Activated CD8-positive, alpha-beta memory T cell treated with anti-CD3 and anti-CD28 coated beads, Interleukin-2, amount 10 ng/mL, durations not matched to agents 7 days and 5 days (primary cell): ENCODE results near the gene CUX1. TPM values are rescaled to one million over a fixed set of nuclear protein-coding genes. Genes with fewer than 3 reads are reported as not detected.

ENCODE experiments used
- ATAC-seq: fragments of 150-1000 bp; cut with Tn5 transposase; one replicate; pipeline ENCODE4 v1.10.0; 2021; ENCODE audit warnings: moderate library complexity
- CTCF ChIA-PET: fragments of 350-600 bp; sonication (Branson Sonifier 250); formaldehyde crosslinking; loops from one replicate; lab custom pipeline; 2021; ENCODE audit warnings: antibody characterized with exemption; lab: Charles Lee
- DNase-seq: peaks from one replicate; pipeline ENCODE4 v3.0.0-alpha.2; 2020
- H3K27ac Mint-ChIP-seq: one replicate; pipeline ENCODE4 v1.8.0; 2021; ENCODE audit warnings: mild to moderate bottlenecking, mixed read lengths
- H3K27me3 Mint-ChIP-seq: one replicate; pipeline ENCODE4 v1.8.0; 2021; ENCODE audit warnings: mixed read lengths
- H3K36me3 Mint-ChIP-seq: one replicate; pipeline ENCODE4 v1.8.0; 2021; ENCODE audit warnings: mild to moderate bottlenecking, mixed read lengths
- H3K4me1 Mint-ChIP-seq: one replicate; pipeline ENCODE4 v1.8.0; 2021; ENCODE audit warnings: mixed read lengths
- H3K4me3 Mint-ChIP-seq: one replicate; pipeline ENCODE4 v1.8.0; 2021; ENCODE audit warnings: mild to moderate bottlenecking, moderate library complexity, mixed read lengths
- H3K9me3 Mint-ChIP-seq: one replicate; pipeline ENCODE4 v1.8.0; 2022; ENCODE audit warnings: low read depth, mixed read lengths
- total RNA-seq, 2 experiments: library from RNA; stranded (reverse); gene quantifications; one replicate each; pipeline ENCODE4 v1.2.3, GENCODE V29; 2021

Gene CUX1
- total RNA-seq, 2 experiments from 2014 or later, result 24.0 to 28.7 TPM

DNA sequence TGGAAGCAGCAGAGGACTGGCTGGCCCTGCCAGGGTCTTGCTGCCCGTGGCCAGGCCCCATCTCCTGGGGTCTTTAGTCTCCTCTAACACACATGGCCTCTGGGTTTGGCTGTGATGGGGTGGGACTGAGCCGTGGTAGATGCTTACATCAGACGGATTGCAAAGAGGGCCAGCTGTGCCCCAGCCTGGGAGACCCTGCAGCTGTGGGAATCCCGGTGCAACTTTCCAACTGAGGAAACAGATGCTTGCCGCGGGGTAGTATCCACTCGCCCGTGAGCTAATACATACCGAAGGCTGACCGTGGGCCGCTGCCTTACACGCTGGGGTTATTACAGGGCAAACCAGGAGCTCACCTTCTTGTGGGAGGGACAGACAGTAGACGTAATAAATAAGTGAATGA lies 445.1 kb downstream of the CUX1 start:
- no peaks in the 10 kb centered on the region for H3K36me3 Mint-ChIP-seq
- H3K4me1 Mint-ChIP-seq, result no peaks in the 10 kb centered on the region
- ATAC-seq (no peak), DNase-seq (no peak)
- H3K27ac Mint-ChIP-seq, result no peak overlapping the region
- no peaks in the 10 kb centered on the region for H3K9me3 Mint-ChIP-seq
- H3K27me3 Mint-ChIP-seq, result no peaks in the 10 kb centered on the region
- CTCF ChIA-PET, result no interaction called here
- H3K4me3 Mint-ChIP-seq, result no peak overlapping the region

DNA sequence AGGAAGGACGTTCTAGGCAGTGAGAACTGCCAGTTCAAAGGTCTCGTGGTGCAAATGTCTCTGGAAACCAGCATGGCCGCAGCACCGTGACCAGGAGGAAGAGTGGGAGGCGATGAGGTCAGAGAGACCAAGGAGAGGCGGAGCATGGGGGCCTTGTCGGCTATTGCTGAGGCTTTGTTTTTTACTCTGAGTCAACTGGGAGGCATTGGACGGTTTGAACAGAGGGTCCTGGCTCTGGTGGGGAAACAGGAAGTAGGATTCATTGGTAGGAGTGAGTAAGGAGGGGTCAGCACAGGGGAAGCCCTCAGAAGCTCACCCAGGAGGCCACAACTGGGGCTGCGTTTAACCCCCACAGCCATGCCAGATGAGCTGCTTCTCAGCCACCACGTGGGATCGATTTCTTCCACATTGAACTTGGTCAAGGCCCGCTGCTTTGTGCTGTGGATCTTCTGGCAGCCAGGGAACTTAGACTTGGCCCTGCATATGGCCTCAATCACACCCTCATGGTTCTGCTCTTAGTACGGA lies 447.0 kb downstream of the CUX1 start:
- no peaks in the 10 kb centered on the region for H3K27me3 Mint-ChIP-seq
- no peaks in the 10 kb centered on the region for H3K36me3 Mint-ChIP-seq
- ATAC-seq (no peak), DNase-seq (no peak)
- no peak overlapping the region for H3K4me3 Mint-ChIP-seq
- CTCF ChIA-PET, result no interaction called here
- H3K27ac Mint-ChIP-seq, result no peak overlapping the region
- H3K9me3 Mint-ChIP-seq, result no peaks in the 10 kb centered on the region
- H3K4me1 Mint-ChIP-seq, result no peaks in the 10 kb centered on the region

DNA sequence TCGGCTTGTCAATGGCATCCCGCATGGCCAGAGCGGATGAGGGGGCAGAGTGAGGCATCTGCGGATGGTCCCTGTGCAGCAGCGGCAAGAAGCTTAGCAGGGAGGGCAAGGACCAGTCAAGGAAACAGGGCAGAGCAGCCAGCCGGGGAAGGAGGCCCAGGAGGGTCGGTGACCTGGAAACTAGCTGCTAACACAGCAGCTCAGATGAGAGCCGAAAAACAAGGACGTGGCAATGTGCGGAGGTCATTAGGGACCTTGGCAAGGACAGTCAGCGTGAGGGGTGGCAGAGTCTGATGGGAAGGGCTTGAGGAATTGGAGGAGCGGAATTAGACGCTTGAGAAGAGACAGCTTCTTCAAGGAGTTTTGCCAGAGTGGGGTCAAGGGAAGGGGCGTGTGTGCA lies 449.1 kb downstream of the CUX1 start:
- H3K27me3 Mint-ChIP-seq, result no peaks in the 10 kb centered on the region

DNA sequence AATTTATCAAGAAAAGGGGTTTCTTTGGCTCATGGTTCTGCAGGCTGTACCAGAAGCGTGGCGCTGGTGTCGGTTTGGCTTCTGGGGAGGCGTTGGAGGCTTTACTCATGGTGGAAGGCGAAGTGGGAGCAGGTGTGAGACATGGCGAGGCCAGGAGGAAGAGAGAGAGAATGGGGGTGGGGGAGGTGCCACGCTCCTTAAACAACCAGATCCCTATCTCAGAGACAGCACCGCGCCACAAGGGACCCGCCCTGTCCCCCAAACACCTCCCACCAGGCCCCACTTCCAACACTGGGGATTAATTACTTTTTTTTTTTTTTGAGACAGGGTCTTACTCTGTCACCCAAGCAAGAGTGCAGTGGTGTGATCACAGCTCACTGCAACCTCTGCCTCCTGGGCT lies 451.2 kb downstream of the CUX1 start:
- H3K4me1 Mint-ChIP-seq, result no peaks in the 10 kb centered on the region
- H3K27ac Mint-ChIP-seq, result no peak overlapping the region
- no peak for ATAC-seq
- no peaks in the 10 kb centered on the region for H3K36me3 Mint-ChIP-seq
- no peak for DNase-seq
- H3K27me3 Mint-ChIP-seq, result no peaks in the 10 kb centered on the region
- H3K9me3 Mint-ChIP-seq, result no peaks in the 10 kb centered on the region
- CTCF ChIA-PET, result interaction anchor here (0.6 to 1.8 kb wide), 3 partner anchors 9 to 199 kb away, joined by 3 to 5 read pairs (median 5); no protein-coding TSS in a partner anchor
- no peak overlapping the region for H3K4me3 Mint-ChIP-seq

More for the DNA sequence above, 449.1 kb downstream of the CUX1 start:
- Mint-ChIP-seq H3K27ac (no peak overlapping the region), H3K4me3 (no peak overlapping the region), H3K9me3 (no peaks in the 10 kb centered on the region), H3K36me3 (no peaks in the 10 kb centered on the region), H3K4me1 (no peaks in the 10 kb centered on the region)
- CTCF ChIA-PET, result no interaction called here
- ATAC-seq (no peak), DNase-seq (no peak)

- Mint-ChIP-seq H3K4me3 (no peak overlapping the region), H3K9me3 (no peaks in the 10 kb centered on the region), H3K27ac (no peak overlapping the region), H3K36me3 (no peaks in the 10 kb centered on the region), H3K4me1 (no peaks in the 10 kb centered on the region), H3K27me3 (no peaks in the 10 kb centered on the region)
- CTCF ChIA-PET, result interaction anchor here (1.0 to 1.8 kb wide), 6 partner anchors 9 to 729 kb away, joined by 3 to 5 read pairs (median 4); no protein-coding TSS in a partner anchor
- no peak for ATAC-seq
- no peak for DNase-seq
Observed at GRCh38 chr7:102270178-102270887, 452.9 kb downstream of the CUX1 start.

DNA sequence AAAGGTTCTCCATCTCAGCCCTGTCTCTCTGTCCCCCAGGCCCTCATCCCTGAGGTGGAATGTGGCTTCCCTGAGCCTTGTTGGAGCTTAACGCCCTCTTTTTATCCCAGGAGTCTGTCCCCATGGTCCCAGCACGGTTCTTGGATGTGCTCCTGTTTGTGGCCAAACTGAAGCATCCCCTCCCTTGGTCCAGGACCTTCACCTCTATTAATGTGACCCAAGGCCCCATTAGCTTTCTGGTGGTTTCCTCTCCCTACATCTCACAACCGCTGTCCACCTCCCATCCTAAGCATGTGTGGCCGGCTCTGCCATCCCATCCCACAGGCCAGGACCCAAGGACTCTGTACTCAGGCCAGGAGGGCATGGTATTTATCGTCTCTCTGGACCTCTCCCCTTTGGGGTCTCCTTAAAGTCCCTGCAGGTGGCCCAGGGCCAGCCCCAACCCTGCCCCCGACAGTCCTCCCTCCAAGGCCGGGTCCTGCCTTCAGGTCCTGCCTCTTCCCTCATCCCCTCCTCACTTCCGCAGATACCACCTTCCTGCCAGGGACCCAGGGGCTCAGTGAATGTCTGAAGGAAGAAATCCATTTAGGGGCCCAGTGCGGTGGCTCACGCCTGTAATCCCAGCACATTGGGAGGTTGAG lies 453.9 kb downstream of the CUX1 start:
- Mint-ChIP-seq H3K4me3 (no peak overlapping the region), H3K27me3 (no peaks in the 10 kb centered on the region), H3K4me1 (no peaks in the 10 kb centered on the region), H3K27ac (no peak overlapping the region), H3K9me3 (no peaks in the 10 kb centered on the region), H3K36me3 (no peaks in the 10 kb centered on the region)
- DNase-seq, result no peak
- no peak for ATAC-seq
- CTCF ChIA-PET, result interaction anchor here (1.2 to 2.4 kb wide), 7 partner anchors 17 to 730 kb away, joined by 3 to 7 read pairs (median 4); no protein-coding TSS in a partner anchor

- no peaks in the 10 kb centered on the region for H3K36me3 Mint-ChIP-seq
- ATAC-seq (peak; percentile 84), DNase-seq (peak; percentile 78)
- no peaks in the 10 kb centered on the region for H3K27me3 Mint-ChIP-seq
- CTCF ChIA-PET, result interaction anchor here (1.0 to 2.5 kb wide), 8 partner anchors 12 to 730 kb away, joined by 3 to 12 read pairs (median 4); no protein-coding TSS in a partner anchor
- H3K4me1 Mint-ChIP-seq, result no peaks in the 10 kb centered on the region
- H3K4me3 Mint-ChIP-seq, result no peak overlapping the region
- no peak overlapping the region for H3K27ac Mint-ChIP-seq
- H3K9me3 Mint-ChIP-seq, result no peaks in the 10 kb centered on the region
Observed at GRCh38 chr7:102272075-102272916, 454.9 kb downstream of the CUX1 start.

DNA sequence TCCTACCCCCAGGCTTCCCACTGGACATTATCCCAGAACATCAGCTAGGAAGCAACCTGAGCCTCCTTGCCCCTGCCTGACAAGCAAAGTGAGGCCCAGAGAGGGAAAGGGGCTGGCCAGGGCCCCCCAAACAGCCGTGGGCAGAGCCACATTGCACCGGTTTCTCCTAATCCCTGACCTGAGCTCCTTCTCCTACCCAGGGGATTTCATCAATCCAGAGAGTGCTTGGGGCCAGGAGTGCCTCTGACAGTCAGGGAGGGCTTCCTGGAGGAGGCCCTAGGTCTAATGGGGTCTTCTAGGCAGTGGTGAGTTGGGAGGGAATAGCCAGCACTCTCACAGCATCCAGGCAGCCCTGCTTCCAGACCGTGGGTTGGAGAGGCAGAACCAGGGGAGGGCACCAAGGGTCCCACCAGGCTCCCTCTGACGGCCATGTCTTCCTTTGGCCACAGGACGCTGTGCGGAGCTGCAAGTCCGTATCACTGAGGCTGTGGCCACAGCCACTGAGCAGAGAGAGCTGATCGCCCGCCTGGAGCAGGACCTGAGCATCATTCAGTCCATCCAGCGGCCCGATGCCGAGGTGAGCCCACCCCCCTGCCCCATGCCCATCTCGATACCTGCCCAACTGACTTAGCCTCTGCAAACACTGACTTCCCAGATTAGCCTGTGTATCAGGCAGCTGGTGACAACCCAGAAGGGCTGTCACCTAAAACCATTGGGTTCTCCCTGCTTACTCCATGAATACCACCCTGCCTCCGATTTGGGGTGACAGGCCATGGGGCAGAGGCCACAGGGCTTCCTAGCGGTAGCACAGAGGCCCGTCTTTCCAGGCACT lies 455.7 kb downstream of the CUX1 start:
- Mint-ChIP-seq H3K27ac (no peak overlapping the region), H3K36me3 (no peaks in the 10 kb centered on the region), H3K27me3 (no peaks in the 10 kb centered on the region), H3K4me1 (no peaks in the 10 kb centered on the region), H3K9me3 (no peaks in the 10 kb centered on the region), H3K4me3 (no peak overlapping the region)
- DNase-seq (no peak), ATAC-seq (no peak)
- CTCF ChIA-PET, result interaction anchor here (1.0 to 2.5 kb wide), 6 partner anchors 11 to 730 kb away, joined by 3 to 12 read pairs (median 4); no protein-coding TSS in a partner anchor

DNA sequence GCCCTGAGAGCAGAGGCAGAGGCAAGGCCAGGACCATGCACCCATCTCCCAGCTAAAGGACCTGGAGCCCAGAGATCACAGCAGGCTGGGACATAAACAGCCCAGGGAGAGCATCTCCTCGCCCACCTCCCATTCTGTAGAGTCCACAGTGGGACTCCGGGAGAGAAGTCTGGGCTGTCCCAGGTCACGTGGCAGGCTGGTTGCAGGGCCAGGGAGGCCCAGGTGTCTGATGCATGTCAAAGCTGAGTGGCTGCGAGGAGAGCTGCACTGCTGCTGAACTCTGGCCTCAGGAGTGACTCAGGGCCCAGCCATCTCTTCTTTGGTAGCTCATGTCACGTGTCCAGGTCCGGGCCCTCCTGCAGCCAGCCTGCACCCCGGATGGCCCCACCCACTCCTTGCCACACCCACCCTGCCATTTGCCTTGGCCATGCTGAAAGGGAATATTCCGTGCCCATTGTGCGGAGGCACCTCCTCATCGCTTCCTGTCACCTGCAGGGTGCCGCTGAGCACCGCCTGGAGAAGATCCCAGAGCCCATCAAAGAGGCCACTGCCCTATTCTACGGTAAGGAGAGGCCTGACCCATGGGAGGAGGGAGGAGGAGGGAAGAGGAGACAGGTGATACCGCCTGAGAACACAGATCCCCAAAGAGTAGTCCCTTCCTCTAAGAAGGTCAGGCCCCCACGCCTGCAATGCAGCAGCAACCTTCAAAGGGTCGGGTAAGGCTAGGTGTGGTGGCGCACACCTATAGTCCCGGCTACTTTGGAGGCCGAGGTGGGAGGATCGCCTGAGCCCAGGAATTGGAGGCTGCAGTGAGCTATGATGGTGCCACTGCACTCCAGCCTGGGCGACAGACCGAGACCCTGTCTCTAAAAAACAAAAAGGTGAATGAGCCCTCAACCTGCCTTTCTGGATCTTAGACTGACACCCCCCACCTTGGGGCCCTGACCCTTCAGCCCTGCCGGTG lies 456.6 kb downstream of the CUX1 start:
- Mint-ChIP-seq H3K9me3 (no peaks in the 10 kb centered on the region), H3K36me3 (no peaks in the 10 kb centered on the region), H3K4me3 (no peak overlapping the region), H3K27ac (no peak overlapping the region), H3K4me1 (no peaks in the 10 kb centered on the region), H3K27me3 (no peaks in the 10 kb centered on the region)
- CTCF ChIA-PET, result interaction anchor here (2.4 to 2.5 kb wide), 2 partner anchors 672 to 731 kb away, joined by 7 to 12 read pairs; no protein-coding TSS in a partner anchor
- DNase-seq (no peak), ATAC-seq (no peak)

GRCh38 chr7:102275123-102275703 lies 457.8 kb downstream of the CUX1 start:
- no peaks in the 10 kb centered on the region for H3K36me3 Mint-ChIP-seq
- no peak for DNase-seq
- no peak overlapping the region for H3K27ac Mint-ChIP-seq
- ATAC-seq, result no peak
- peaks cover 2% of the 10 kb centered on the region for H3K4me1 Mint-ChIP-seq
- no peaks in the 10 kb centered on the region for H3K27me3 Mint-ChIP-seq
- H3K4me3 Mint-ChIP-seq, result no peak overlapping the region
- H3K9me3 Mint-ChIP-seq, result no peaks in the 10 kb centered on the region
- CTCF ChIA-PET, result no interaction called here

- CTCF ChIA-PET, result interaction anchor here (0.8 to 3.1 kb wide), 4 partner anchors 9 to 609 kb away, joined by 3 to 13 read pairs (median 4); partner anchors contain the start of gene SH2B2
- Mint-ChIP-seq H3K36me3 (no peaks in the 10 kb centered on the region), H3K4me1 (peaks cover 2% of the 10 kb centered on the region), H3K27me3 (no peaks in the 10 kb centered on the region), H3K27ac (no peak overlapping the region), H3K9me3 (no peaks in the 10 kb centered on the region), H3K4me3 (no peak overlapping the region)
- no peak for DNase-seq
- no peak for ATAC-seq
Observed at GRCh38 chr7:102277901-102278300, 460.5 kb downstream of the CUX1 start.
